ENCODE results near the gene WASF2.

- TF ChIP-seq POLR2A (IDR thresholded peaks at IDR 0.05) (no peak), CTCF (IDR thresholded peaks at IDR 0.05) (no peak)
Measured at GRCh38 chr1:27469334-27469733, 20.6 kb downstream of the WASF2 start.

Measured in body of pancreas (tissue), 4 donors.